ENCODE measurements around the gene TSPAN10. TPM values are rescaled to one million over a fixed set of nuclear protein-coding genes. Genes with fewer than 3 reads are reported as not detected.

TSPAN10 gene
- total RNA-seq, 1 experiment from 2014 or later, result 1.8 TPM

DNA sequence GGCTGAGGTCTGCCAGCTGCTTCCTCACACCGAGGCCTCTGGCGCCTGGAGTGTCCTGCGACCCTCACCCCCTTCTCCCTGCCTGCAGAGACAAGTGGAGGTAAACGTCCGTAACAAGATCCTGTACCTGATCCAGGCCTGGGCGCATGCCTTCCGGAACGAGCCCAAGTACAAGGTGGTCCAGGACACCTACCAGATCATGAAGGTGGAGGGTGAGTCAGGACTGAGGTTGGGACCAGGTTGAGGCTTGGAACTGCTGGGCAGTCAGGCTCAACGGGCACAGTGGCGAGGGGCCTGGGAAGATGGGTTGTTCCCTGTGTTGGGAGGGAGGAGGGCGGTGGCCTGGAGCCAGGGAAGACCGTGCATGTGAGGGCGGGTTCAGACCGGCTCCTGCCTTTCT, 51.6 kb downstream of the TSPAN10 start:
- ChIA-PET POLR2A (interaction anchor here (2.3 kb wide), 1 partner anchor 14 kb away, joined by 7 read pairs; the partner anchor contains the start of gene MRPL12), CTCF (no interaction called here)
- no peak overlapping the region for H3K4me3 Mint-ChIP-seq (ENCODE audit: unreplicated experiment)
- H3K27me3 Mint-ChIP-seq (ENCODE audit: insufficient read depth, unreplicated experiment), result no peaks in the 10 kb centered on the region
- H3K9me3 Mint-ChIP-seq (ENCODE audit: unreplicated experiment), result no peaks in the 10 kb centered on the region
- BruUV-seq (replicated peaks), result no TSS peak
- TF ChIP-seq, protein P1, sequence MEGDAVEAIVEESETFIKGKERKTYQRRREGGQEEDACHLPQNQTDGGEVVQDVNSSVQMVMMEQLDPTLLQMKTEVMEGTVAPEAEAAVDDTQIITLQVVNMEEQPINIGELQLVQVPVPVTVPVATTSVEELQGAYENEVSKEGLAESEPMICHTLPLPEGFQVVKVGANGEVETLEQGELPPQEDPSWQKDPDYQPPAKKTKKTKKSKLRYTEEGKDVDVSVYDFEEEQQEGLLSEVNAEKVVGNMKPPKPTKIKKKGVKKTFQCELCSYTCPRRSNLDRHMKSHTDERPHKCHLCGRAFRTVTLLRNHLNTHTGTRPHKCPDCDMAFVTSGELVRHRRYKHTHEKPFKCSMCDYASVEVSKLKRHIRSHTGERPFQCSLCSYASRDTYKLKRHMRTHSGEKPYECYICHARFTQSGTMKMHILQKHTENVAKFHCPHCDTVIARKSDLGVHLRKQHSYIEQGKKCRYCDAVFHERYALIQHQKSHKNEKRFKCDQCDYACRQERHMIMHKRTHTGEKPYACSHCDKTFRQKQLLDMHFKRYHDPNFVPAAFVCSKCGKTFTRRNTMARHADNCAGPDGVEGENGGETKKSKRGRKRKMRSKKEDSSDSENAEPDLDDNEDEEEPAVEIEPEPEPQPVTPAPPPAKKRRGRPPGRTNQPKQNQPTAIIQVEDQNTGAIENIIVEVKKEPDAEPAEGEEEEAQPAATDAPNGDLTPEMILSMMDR (IDR thresholded peaks at IDR 0.05; ENCODE audit: unreplicated experiment), result no peak
- peaks cover 5% of the 10 kb centered on the region for H3K4me1 Mint-ChIP-seq (ENCODE audit: insufficient read depth, unreplicated experiment)
- H3K27ac Mint-ChIP-seq (ENCODE audit: low read depth, unreplicated experiment), result no peak overlapping the region
- no peak for DNase-seq (ENCODE audit: unreplicated experiment)
- peaks cover 60% of the 10 kb centered on the region for H3K36me3 Mint-ChIP-seq (ENCODE audit: insufficient read depth, unreplicated experiment)
- intact Hi-C loops (cut with micrococcal nuclease), result no loop called here

DNA sequence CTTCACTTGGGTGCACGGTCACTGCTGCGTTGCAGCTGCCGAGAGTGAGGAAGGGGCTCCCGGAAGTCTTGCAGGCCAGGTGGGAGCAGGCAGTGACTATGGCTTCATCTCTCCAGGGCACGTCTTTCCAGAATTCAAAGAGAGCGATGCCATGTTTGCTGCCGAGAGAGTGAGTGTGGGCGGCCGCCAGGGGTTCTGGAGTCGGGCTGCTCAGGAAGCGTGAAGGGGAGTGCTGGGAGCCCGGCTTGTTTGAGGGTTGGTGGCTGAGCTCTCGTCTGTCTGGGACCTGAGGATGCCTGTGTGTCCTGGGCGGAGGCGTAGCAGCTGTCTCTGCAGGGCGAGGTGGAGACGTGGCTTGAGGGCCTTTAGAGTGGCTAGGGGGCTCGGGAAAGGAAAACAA, 53.1 kb downstream of the TSPAN10 start:
- Mint-ChIP-seq H3K4me3 (ENCODE audit: unreplicated experiment) (no peak overlapping the region), H3K36me3 (ENCODE audit: insufficient read depth, unreplicated experiment) (peaks cover 51% of the 10 kb centered on the region), H3K4me1 (ENCODE audit: insufficient read depth, unreplicated experiment) (peaks cover 5% of the 10 kb centered on the region), H3K9me3 (ENCODE audit: unreplicated experiment) (no peaks in the 10 kb centered on the region), H3K27ac (ENCODE audit: low read depth, unreplicated experiment) (no peak overlapping the region), H3K27me3 (ENCODE audit: insufficient read depth, unreplicated experiment) (no peaks in the 10 kb centered on the region)
- CTCF ChIA-PET, result interaction anchor here (0.7 kb wide), 1 partner anchor 12 kb away, joined by 4 read pairs; no protein-coding TSS in a partner anchor
- DNase-seq (ENCODE audit: unreplicated experiment), result no peak
- TF ChIP-seq, protein P1 (IDR thresholded peaks at IDR 0.05; ENCODE audit: unreplicated experiment), result no peak
- intact Hi-C loops (cut with micrococcal nuclease), result no loop called here
- BruUV-seq (replicated peaks), result no TSS peak
- POLR2A ChIA-PET, result no interaction called here

DNA sequence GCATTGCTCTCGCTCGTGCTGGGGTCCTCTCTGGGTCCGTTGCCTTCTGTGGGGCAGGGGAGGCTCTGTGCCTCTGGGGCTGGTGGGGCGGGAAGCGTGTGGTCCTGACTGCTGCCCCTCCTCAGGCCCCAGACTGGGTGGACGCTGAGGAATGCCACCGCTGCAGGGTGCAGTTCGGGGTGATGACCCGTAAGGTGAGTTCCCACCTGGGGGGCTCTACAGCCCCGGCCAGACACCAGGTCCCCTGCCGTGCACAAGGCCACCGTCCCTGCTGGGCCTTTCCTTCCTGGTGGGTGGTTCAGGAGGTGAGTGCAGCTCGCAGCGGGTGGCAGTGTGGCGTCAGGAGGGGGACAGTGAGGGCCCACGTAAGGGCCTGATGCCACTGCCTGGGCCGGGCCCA, 53.6 kb downstream of the TSPAN10 start:
- Mint-ChIP-seq H3K9me3 (ENCODE audit: unreplicated experiment) (no peaks in the 10 kb centered on the region), H3K4me1 (ENCODE audit: insufficient read depth, unreplicated experiment) (peaks cover under 1% of the 10 kb centered on the region), H3K4me3 (ENCODE audit: unreplicated experiment) (no peak overlapping the region), H3K27ac (ENCODE audit: low read depth, unreplicated experiment) (no peak overlapping the region), H3K27me3 (ENCODE audit: insufficient read depth, unreplicated experiment) (no peaks in the 10 kb centered on the region), H3K36me3 (ENCODE audit: insufficient read depth, unreplicated experiment) (peaks cover 49% of the 10 kb centered on the region)
- POLR2A ChIA-PET, result interaction anchor here (2.7 kb wide), 1 partner anchor 12 kb away, joined by 11 read pairs; the partner anchor contains the start of gene MRPL12
- TF ChIP-seq, protein P1 (IDR thresholded peaks at IDR 0.05; ENCODE audit: unreplicated experiment), result no peak
- no TSS peak for BruUV-seq (replicated peaks)
- DNase-seq (ENCODE audit: unreplicated experiment), result no peak
- intact Hi-C loops (cut with micrococcal nuclease), result no loop called here
- CTCF ChIA-PET, result interaction anchor here (0.7 kb wide), 1 partner anchor 12 kb away, joined by 4 read pairs; no protein-coding TSS in a partner anchor

DNA sequence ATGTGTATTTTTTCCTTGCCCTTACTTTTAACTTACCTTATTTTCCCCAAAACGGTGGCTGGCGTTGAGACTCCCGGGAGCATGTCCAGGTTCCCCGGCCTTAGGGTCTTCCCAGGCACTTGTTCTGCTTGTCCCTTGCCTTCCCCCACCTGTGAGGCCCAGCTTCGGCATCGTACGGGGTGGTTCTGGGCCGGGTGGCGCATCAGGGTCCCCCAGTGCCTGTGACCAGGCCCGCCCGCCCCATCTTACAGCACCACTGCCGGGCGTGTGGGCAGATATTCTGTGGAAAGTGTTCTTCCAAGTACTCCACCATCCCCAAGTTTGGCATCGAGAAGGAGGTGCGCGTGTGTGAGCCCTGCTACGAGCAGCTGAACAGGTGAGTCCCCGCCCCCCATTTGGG, 54.2 kb downstream of the TSPAN10 start:
- intact Hi-C loops (cut with micrococcal nuclease), result no loop called here
- H3K27me3 Mint-ChIP-seq (ENCODE audit: insufficient read depth, unreplicated experiment), result no peaks in the 10 kb centered on the region
- no peak overlapping the region for H3K27ac Mint-ChIP-seq (ENCODE audit: low read depth, unreplicated experiment)
- DNase-seq (ENCODE audit: unreplicated experiment), result no peak
- no peak overlapping the region for H3K4me3 Mint-ChIP-seq (ENCODE audit: unreplicated experiment)
- H3K9me3 Mint-ChIP-seq (ENCODE audit: unreplicated experiment), result no peaks in the 10 kb centered on the region
- H3K36me3 Mint-ChIP-seq (ENCODE audit: insufficient read depth, unreplicated experiment), result peaks cover 49% of the 10 kb centered on the region
- CTCF ChIA-PET, result interaction anchor here (0.8 kb wide), 1 partner anchor 11 kb away, joined by 3 read pairs; no protein-coding TSS in a partner anchor
- TF ChIP-seq, protein P1 (IDR thresholded peaks at IDR 0.05; ENCODE audit: unreplicated experiment), result no peak
- no peaks in the 10 kb centered on the region for H3K4me1 Mint-ChIP-seq (ENCODE audit: insufficient read depth, unreplicated experiment)
- POLR2A ChIA-PET, result interaction anchor here (2.7 kb wide), 1 partner anchor 11 kb away, joined by 11 read pairs; the partner anchor contains the start of gene MRPL12
- BruUV-seq (replicated peaks), result no TSS peak
